Cardiac muscle cell (in vitro differentiated cells and primary cell): ENCODE data around the gene CSF3. TPM values are rescaled to one million over a fixed set of nuclear protein-coding genes. Genes with fewer than 3 reads are reported as not detected.
A peak's percentile ranks its signal among the peaks of the same experiment; 100 is the strongest.

ENCODE experiments used
- DNase-seq, 2 donors: peaks; one replicate each; pipeline versions ENCODE4 v3.0.0 to v3.0.0-alpha.2; 2010 to 2017; ENCODE audit warnings: low read depth in 1 of 2, low spot score in 1 of 2
- H3K27ac ChIP-seq: fragments of 200-600 bp; sonication (generic); 2 replicates; pipeline ENCODE4 v1.5.1; 2016
- H3K27me3 ChIP-seq: fragments of 200-600 bp; sonication (generic); 2 replicates; pipeline ENCODE4 v1.6.0; 2016; ENCODE audit warnings: control low read depth
- H3K36me3 ChIP-seq: fragments of 200-600 bp; sonication (generic); 2 replicates; pipeline ENCODE4 v1.5.1; 2016; ENCODE audit warnings: control low read depth
- H3K4me1 ChIP-seq: fragments of 200-600 bp; sonication (generic); 2 replicates; pipeline ENCODE4 v1.8.1; 2017; ENCODE audit warnings: low read depth, mild to moderate bottlenecking, mixed run types
- H3K4me3 ChIP-seq: fragments of 200-600 bp; sonication (generic); 2 replicates; pipeline ENCODE4 v1.5.1; 2016; ENCODE audit warnings: mild to moderate bottlenecking
- H3K9me3 ChIP-seq: fragments of 200-600 bp; sonication (generic); 2 replicates; pipeline ENCODE4 v1.5.1; 2017; ENCODE audit warnings: low read depth, mild to moderate bottlenecking, control low read depth
- polyA plus RNA-seq: library from polyadenylated mRNA; unstranded; fragments of >200 nt; fragmentation: Nextera tagmentation; extraction: Ambion mirVana; gene quantifications from 2 replicates; pipeline ENCODE4 v1.2.1, GENCODE V29; 2016
- total RNA-seq: library from RNA; depleted of rRNA; stranded (reverse); fragments of >200 nt; gene quantifications from 2 replicates; pipeline ENCODE4 v1.2.3, GENCODE V29; 2016
- TF ChIP-seq, protein P1 (sequence below): IDR thresholded peaks from 2 replicates; pipeline ENCODE4 v1.5.1; 2012; ENCODE audit warnings: low read depth, mild to moderate bottlenecking, low read length

CSF3 gene
- total and polyA plus RNA-seq, 2 experiments from 2014 or later = not detected

- peak; percentile 86 to 92 for DNase-seq
- H3K9me3 ChIP-seq = no peaks in the 10 kb centered on the region
- H3K4me3 ChIP-seq = no peak overlapping the region
- H3K36me3 ChIP-seq = peaks cover 39% of the 10 kb centered on the region
- H3K27me3 ChIP-seq = no peaks in the 10 kb centered on the region
- no peak overlapping the region for H3K27ac ChIP-seq
- TF ChIP-seq, protein P1, sequence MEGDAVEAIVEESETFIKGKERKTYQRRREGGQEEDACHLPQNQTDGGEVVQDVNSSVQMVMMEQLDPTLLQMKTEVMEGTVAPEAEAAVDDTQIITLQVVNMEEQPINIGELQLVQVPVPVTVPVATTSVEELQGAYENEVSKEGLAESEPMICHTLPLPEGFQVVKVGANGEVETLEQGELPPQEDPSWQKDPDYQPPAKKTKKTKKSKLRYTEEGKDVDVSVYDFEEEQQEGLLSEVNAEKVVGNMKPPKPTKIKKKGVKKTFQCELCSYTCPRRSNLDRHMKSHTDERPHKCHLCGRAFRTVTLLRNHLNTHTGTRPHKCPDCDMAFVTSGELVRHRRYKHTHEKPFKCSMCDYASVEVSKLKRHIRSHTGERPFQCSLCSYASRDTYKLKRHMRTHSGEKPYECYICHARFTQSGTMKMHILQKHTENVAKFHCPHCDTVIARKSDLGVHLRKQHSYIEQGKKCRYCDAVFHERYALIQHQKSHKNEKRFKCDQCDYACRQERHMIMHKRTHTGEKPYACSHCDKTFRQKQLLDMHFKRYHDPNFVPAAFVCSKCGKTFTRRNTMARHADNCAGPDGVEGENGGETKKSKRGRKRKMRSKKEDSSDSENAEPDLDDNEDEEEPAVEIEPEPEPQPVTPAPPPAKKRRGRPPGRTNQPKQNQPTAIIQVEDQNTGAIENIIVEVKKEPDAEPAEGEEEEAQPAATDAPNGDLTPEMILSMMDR = peak; percentile 89
- no peaks in the 10 kb centered on the region for H3K4me1 ChIP-seq
Observed at GRCh38 chr17:40026816-40027613, 11.8 kb downstream of the CSF3 start.

GRCh38 chr17:40027614-40028012, 12.4 kb downstream of the CSF3 start:
- Histone ChIP-seq H3K27ac (no peak overlapping the region), H3K9me3 (no peaks in the 10 kb centered on the region), H3K4me3 (no peak overlapping the region), H3K4me1 (no peaks in the 10 kb centered on the region), H3K27me3 (no peaks in the 10 kb centered on the region), H3K36me3 (peaks cover 35% of the 10 kb centered on the region)
- no peak for DNase-seq
- TF ChIP-seq, protein P1 = no peak

GRCh38 chr17:40028595-40028994, 13.4 kb downstream of the CSF3 start:
- Histone ChIP-seq H3K36me3 (peaks cover 38% of the 10 kb centered on the region), H3K27ac (no peak overlapping the region)

DNA sequence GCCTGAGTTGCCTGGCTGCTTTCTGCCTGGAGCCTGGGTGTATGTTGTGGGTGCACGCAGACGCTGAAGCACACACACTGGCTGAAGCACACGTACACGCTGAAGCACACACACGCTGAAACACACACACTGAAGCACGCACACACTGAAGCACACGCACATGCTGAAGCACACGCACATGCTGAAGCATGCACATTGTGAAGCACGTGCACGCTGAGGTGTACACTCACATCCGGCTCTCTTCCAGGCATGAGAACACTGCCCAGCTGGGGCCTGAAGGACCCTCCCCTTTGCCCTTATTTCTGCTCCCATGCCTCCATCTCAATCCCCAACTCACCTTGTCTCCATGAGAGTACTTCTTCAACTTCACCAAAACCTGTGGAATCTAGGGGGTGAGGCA, 16.5 kb downstream of the CSF3 start:
- H3K4me3 ChIP-seq = no peak overlapping the region
- no peaks in the 10 kb centered on the region for H3K4me1 ChIP-seq
- DNase-seq = no peak
- H3K27me3 ChIP-seq = no peaks in the 10 kb centered on the region
- TF ChIP-seq, protein P1 = no peak
- peaks cover 27% of the 10 kb centered on the region for H3K36me3 ChIP-seq
- H3K27ac ChIP-seq = no peak overlapping the region
- H3K9me3 ChIP-seq = no peaks in the 10 kb centered on the region

More at GRCh38 chr17:40028595-40028994, 13.4 kb downstream of the CSF3 start:
- TF ChIP-seq, protein P1 = no peak
- Histone ChIP-seq H3K4me3 (no peak overlapping the region), H3K27me3 (no peaks in the 10 kb centered on the region), H3K9me3 (no peaks in the 10 kb centered on the region), H3K4me1 (no peaks in the 10 kb centered on the region)
- DNase-seq = no peak

DNA sequence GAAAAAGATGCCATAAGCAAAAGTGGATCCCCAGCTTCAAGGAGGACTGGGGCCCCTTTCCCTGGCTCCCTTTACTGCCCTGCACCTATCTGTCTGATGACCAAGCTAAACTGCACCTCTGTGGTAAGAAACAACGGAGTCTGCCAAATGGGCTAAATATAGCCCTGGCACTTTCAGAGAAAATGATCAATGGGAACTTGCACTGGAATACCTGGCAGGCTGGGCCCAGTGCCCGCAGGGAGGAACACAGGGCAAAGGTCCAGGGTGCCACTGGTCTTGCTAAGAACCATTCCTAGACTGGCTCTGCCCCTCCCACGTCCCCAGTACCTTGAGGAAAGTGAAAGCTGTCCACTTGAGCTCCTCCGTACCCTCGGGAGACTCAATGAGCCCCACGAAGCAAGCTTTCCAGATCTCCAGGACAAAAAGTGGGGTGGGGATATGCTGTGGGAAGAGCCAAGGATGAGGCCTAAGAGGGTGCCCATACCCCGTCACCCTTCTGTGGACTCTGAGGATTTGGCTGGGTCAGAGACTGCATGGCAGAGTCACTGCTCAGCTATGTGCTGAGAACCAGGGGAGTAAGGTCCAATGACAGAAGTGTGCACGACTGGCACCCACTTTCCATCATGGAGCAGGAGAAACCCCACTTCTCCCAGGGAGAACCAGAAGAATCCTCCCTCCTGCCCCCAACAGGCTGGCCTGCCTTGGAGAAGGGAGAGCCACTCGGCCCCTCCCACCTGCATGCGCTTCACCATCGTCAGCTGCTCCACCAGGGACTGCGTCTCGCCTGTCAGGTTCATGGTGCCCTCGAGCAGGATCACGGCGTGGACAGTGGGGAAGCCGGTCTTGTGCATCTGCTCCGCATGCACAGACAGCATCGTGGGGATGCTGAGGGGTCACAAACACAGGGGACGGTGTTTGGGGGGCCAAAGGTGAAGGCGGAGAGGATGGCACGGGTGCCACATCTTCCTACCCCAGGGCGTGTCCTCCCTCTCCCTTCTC, 17.4 kb downstream of the CSF3 start:
- Histone ChIP-seq H3K4me3 (no peak overlapping the region), H3K27ac (no peak overlapping the region), H3K36me3 (peaks cover 27% of the 10 kb centered on the region), H3K9me3 (no peaks in the 10 kb centered on the region), H3K27me3 (no peaks in the 10 kb centered on the region), H3K4me1 (no peaks in the 10 kb centered on the region)
- DNase-seq = no peak
- TF ChIP-seq, protein P1 = no peak
